KMS-11 (cell line): ENCODE results near the gene VAT1.

ENCODE experiments used
- H2AFZ ChIP-seq: fragments of 200-600 bp; sonication (generic); 2 replicates; pipeline ENCODE4 v1.6.1; 2016; ENCODE audit warnings: antibody characterized with exemption, mixed run types, low read depth
- H3K27ac ChIP-seq: fragments of 200-600 bp; sonication (generic); 2 replicates; pipeline ENCODE4 v1.6.1; 2016; ENCODE audit warnings: mild to moderate bottlenecking, mixed run types
- H3K27me3 ChIP-seq: fragments of 200-600 bp; sonication (generic); 2 replicates; pipeline ENCODE4 v1.6.1; 2017; ENCODE audit warnings: mild to moderate bottlenecking, low read depth, mixed run types, moderate library complexity; ENCODE audit not compliant: insufficient read depth
- H3K36me3 ChIP-seq: fragments of 200-600 bp; sonication (generic); 2 replicates; pipeline ENCODE4 v1.6.1; 2017; ENCODE audit warnings: mild to moderate bottlenecking, mixed run types; ENCODE audit not compliant: insufficient read depth
- H3K4me1 ChIP-seq: fragments of 200-600 bp; sonication (generic); 2 replicates; pipeline ENCODE4 v1.6.1; 2016; ENCODE audit warnings: mild to moderate bottlenecking, low read depth, mixed run types; ENCODE audit not compliant: poor library complexity, severe bottlenecking
- H3K4me2 ChIP-seq: fragments of 200-600 bp; sonication (generic); 2 replicates; pipeline ENCODE4 v1.7.0; 2016; ENCODE audit warnings: mild to moderate bottlenecking, mixed run types
- H3K4me3 ChIP-seq: fragments of 200-600 bp; sonication (generic); IDR thresholded peaks from 2 replicates; pipeline ENCODE4 v1.6.1; 2017; ENCODE audit warnings: low read depth, low read length, mixed read lengths; ENCODE audit not compliant: insufficient read depth
- H3K79me2 ChIP-seq: fragments of 200-600 bp; sonication (generic); 2 replicates; pipeline ENCODE4 v1.6.1; 2016; ENCODE audit warnings: low read depth, mixed run types; ENCODE audit not compliant: insufficient read depth
- H3K9ac ChIP-seq: fragments of 200-600 bp; sonication (generic); 2 replicates; pipeline ENCODE4 v1.6.1; 2016; ENCODE audit warnings: mild to moderate bottlenecking, mixed run types
- H4K20me1 ChIP-seq: fragments of 200-600 bp; sonication (generic); 2 replicates; pipeline ENCODE4 v1.6.1; 2016; ENCODE audit warnings: mild to moderate bottlenecking, mixed run types; ENCODE audit not compliant: insufficient read depth
- TF ChIP-seq, protein P1 (sequence below): fragments of 200-600 bp; sonication (generic); conservative IDR thresholded peaks from 2 replicates; pipeline ENCODE4 v1.6.1; 2017; ENCODE audit warnings: low read depth, mild to moderate bottlenecking, antibody characterized with exemption, low read length, moderate library complexity, mixed read lengths

Gene VAT1

GRCh38 chr17:43044024-43044423 lies 21.8 kb upstream of the VAT1 start:
- TF ChIP-seq, protein P1, sequence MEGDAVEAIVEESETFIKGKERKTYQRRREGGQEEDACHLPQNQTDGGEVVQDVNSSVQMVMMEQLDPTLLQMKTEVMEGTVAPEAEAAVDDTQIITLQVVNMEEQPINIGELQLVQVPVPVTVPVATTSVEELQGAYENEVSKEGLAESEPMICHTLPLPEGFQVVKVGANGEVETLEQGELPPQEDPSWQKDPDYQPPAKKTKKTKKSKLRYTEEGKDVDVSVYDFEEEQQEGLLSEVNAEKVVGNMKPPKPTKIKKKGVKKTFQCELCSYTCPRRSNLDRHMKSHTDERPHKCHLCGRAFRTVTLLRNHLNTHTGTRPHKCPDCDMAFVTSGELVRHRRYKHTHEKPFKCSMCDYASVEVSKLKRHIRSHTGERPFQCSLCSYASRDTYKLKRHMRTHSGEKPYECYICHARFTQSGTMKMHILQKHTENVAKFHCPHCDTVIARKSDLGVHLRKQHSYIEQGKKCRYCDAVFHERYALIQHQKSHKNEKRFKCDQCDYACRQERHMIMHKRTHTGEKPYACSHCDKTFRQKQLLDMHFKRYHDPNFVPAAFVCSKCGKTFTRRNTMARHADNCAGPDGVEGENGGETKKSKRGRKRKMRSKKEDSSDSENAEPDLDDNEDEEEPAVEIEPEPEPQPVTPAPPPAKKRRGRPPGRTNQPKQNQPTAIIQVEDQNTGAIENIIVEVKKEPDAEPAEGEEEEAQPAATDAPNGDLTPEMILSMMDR, result no peak
- H3K27me3 ChIP-seq, result no peaks in the 10 kb centered on the region
- no peak overlapping the region; the same call in 1 of the 2 replicates for H3K27ac ChIP-seq
- H2AFZ ChIP-seq, result no peak overlapping the region
- H3K4me3 ChIP-seq, result no peak overlapping the region
- peaks cover 18% of the 10 kb centered on the region for H3K4me1 ChIP-seq
- H3K36me3 ChIP-seq, result no peaks in the 10 kb centered on the region
- H4K20me1 ChIP-seq, result no peaks in the 10 kb centered on the region
- peak overlapping the region; percentile 6; the same call in 1 of the 2 replicates for H3K4me2 ChIP-seq
- no peaks in the 10 kb centered on the region for H3K79me2 ChIP-seq
- no peak overlapping the region for H3K9ac ChIP-seq

DNA sequence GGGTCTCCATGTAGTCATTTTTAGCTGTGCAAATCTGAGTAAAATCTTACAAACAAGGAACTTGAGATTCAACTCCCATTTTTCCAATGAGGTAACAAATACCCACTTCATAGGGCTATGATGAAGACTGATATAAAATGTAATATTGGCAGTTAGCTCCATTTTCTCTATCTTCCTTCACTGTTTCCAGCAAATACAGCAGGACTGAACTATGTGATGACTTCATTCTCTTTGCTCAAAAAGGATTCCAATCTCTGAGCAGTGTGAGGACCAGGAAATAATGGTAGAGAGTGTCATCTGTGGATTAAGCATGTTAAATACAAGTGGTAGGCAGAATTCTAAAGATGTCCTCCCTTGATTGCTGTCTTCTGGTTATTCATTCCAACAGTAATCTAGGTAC lies 21.1 kb upstream of the VAT1 start:
- H3K9ac ChIP-seq, result no peak overlapping the region
- H3K4me2 ChIP-seq, result no peak overlapping the region
- H3K4me3 ChIP-seq, result no peak overlapping the region
- H3K27ac ChIP-seq, result no peak overlapping the region
- no peaks in the 10 kb centered on the region for H3K27me3 ChIP-seq
- TF ChIP-seq, protein P1, result no peak
- H3K4me1 ChIP-seq, result peaks cover 18% of the 10 kb centered on the region
- H4K20me1 ChIP-seq, result no peaks in the 10 kb centered on the region
- H3K36me3 ChIP-seq, result no peaks in the 10 kb centered on the region
- no peak overlapping the region for H2AFZ ChIP-seq
- no peaks in the 10 kb centered on the region for H3K79me2 ChIP-seq

- H3K9ac ChIP-seq, result no peak overlapping the region
- no peak overlapping the region for H3K4me2 ChIP-seq
- H3K27me3 ChIP-seq, result no peaks in the 10 kb centered on the region
- TF ChIP-seq, protein P1, result no peak
- H4K20me1 ChIP-seq, result no peaks in the 10 kb centered on the region
- H3K27ac ChIP-seq, result no peak overlapping the region
- no peak overlapping the region for H2AFZ ChIP-seq
- no peaks in the 10 kb centered on the region for H3K36me3 ChIP-seq
- peaks cover 18% of the 10 kb centered on the region for H3K4me1 ChIP-seq
- H3K4me3 ChIP-seq, result no peak overlapping the region
- H3K79me2 ChIP-seq, result no peaks in the 10 kb centered on the region
These were observed 19.9 kb upstream of the VAT1 start for GRCh38 chr17:43042025-43042628.

DNA sequence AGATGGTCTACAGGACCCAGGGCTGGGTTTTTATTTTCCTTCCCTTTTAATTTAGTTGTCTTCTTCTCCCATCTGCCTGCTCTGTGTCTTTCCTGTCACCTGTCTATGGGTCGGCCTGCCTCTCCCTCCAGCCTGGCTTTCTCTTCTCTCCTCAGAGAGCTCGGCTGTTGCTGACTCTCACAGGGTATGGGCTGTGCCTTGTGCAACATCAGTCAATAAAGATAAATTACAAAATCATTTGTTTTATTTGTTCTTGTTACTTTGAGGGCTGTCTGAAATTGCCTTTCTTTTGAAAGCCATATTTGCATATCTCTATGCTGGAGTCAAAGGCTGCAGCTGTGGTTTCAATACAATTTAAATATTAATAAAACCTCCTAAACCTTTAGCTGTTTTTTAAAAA lies 18.5 kb upstream of the VAT1 start:
- no peak overlapping the region for H3K4me2 ChIP-seq
- no peak overlapping the region for H3K9ac ChIP-seq
- H3K27ac ChIP-seq, result no peak overlapping the region

More for the DNA sequence above, 18.5 kb upstream of the VAT1 start:
- TF ChIP-seq, protein P1, result no peak
- Histone ChIP-seq H3K36me3 (no peaks in the 10 kb centered on the region), H3K4me1 (peaks cover 18% of the 10 kb centered on the region), H3K79me2 (no peaks in the 10 kb centered on the region), H2AFZ (no peak overlapping the region), H3K4me3 (no peak overlapping the region), H4K20me1 (no peaks in the 10 kb centered on the region), H3K27me3 (no peaks in the 10 kb centered on the region)
